Adrenal gland (tissue), 12 donors: ENCODE results near the gene PBX3. TPM values are rescaled to one million over a fixed set of nuclear protein-coding genes. Genes with fewer than 3 reads are reported as not detected.
A peak's percentile ranks its signal among the peaks of the same experiment; 100 is the strongest.

Source experiments
- DNase-seq, 7 donors: peaks; one replicate each; pipeline ENCODE4 v3.0.0-alpha.2; 2019 to 2020
- H3K27ac ChIP-seq, 5 donors: fragments of 200-600 bp; sonication (generic) in 4 of 5; 1 replicate in 3 of 5; 2 replicates in 2 of 5; pipeline versions ENCODE4 v1.5.1 to v1.8.0; 2016 to 2020; ENCODE audit warnings: mild to moderate bottlenecking in 1 of 5
- H3K27me3 ChIP-seq: fragments of 200-600 bp; 2 replicates; pipeline ENCODE4 v1.8.0; 2021
- H3K36me3 ChIP-seq, 2 donors: fragments of 200-600 bp; replicated peaks in 1 of 2; 1 replicate in 1 of 2; 2 replicates in 1 of 2; pipeline versions ENCODE4 v1.5.1 to v1.8.0; 2018 to 2022
- H3K4me1 ChIP-seq, 2 donors: fragments of 200-600 bp; replicated peaks in 1 of 2; 1 replicate in 1 of 2; 2 replicates in 1 of 2; pipeline versions ENCODE4 v1.5.1 to v1.8.0; 2018 to 2021
- H3K4me3 ChIP-seq, 4 donors: fragments of 200-600 bp; sonication (generic) in 3 of 4; one replicate each; pipeline ENCODE4 v1.5.1; 2016 to 2018
- H3K9me3 ChIP-seq, 3 donors: fragments of 200-600 bp; sonication (generic) in 1 of 3; replicated peaks in 1 of 3; 1 replicate in 2 of 3; 2 replicates in 1 of 3; pipeline versions ENCODE4 v1.5.1 to v1.8.0; 2016 to 2021
- CTCF ChIP-seq, 6 experiments: fragments of 450-650 bp in 4 of 6; fragments of 200-600 bp in 2 of 6; sonication (generic) in 1 of 6; IDR thresholded peaks; 1 replicate in 5 of 6; 2 replicates in 1 of 6; pipeline versions ENCODE4 v1.5.1 to v1.8.0; 2016 to 2021; ENCODE audit warnings: antibody characterized with exemption in 6 of 6, mild to moderate bottlenecking in 2 of 6, moderate library complexity in 1 of 6
- POLR2A ChIP-seq, 2 donors: fragments of 450-650 bp; IDR thresholded peaks; one replicate each; pipeline ENCODE4 v1.6.1; 2017; ENCODE audit warnings: antibody characterized with exemption in 2 of 2, mild to moderate bottlenecking in 2 of 2, moderate library complexity in 1 of 2
- whole genome bisulfite sequencing, 4 donors: extraction: QIAGEN DNeasy Blood & Tissue Kit in 2 of 4; methylation state at CpG; one replicate each; pipeline versions ENCODE4 v1.1.5 to v1.1.7; 2013 to 2017; 5-methylcytosine and 5-hydroxymethylcytosine counted together
- intact Hi-C, 2 donors: fragments of 100-400 bp; cut with DNase I; formaldehyde crosslinking; loops; one replicate each; pipeline versions ENCODE4 v1.14.1 to v1.15.0; 2022 to 2023
- polyA plus RNA-seq, 3 donors: library from polyadenylated mRNA; stranded (reverse); fragments of 200-250 nt in 2 of 3; fragments of 350-450 nt in 1 of 3; fragmentation: Illumina TruSeq in 1 of 3; extraction: RNeasy Lipid Tissue Mini Kit (QIAGEN cat#74804) in 1 of 3; gene quantifications; one replicate each; pipeline ENCODE4 v1.2.3, GENCODE V29; 2013 to 2014
- total RNA-seq, 9 donors: library from RNA; depleted of rRNA in 4 of 9; stranded (reverse); fragments of >200 nt in 4 of 9; fragments of 120-200 nt in 1 of 9; fragmentation: NEBNext Ultra II Directional in 1 of 9; extraction: Animal tissue kit (Norgen Biotek cat#: 25700) in 1 of 9; gene quantifications; one replicate each; pipeline versions ENCODE4 v1.1.0 to v1.2.4, GENCODE V29; 2013 to 2023
- donor health status: healthy with polysubstance abuse.
- donor health status: Bipolar disorder and iron deficiency.
- donor health status: DM: yes; HTN: yes; CAD: no.
- donor health status: DM: no; HTN: no; CAD: no.
- donor health status: DM: no; HTN: no; CAD: no.
- donor health status: DM: yes; HTN: yes; CAD: no.

PBX3 gene
- total and polyA plus RNA-seq, 12 donors: 18.3 to 231 (median 133) TPM

- Histone ChIP-seq H3K9me3 (peaks cover 0 to 4% (median 0%) of the 10 kb centered on the region in 3 donors), H3K27me3 (no peaks in the 10 kb centered on the region), H3K4me3 (no peak overlapping the region), H3K36me3 (no peaks in the 10 kb centered on the region), H3K27ac (no peak overlapping the region), H3K4me1 (no peaks in the 10 kb centered on the region)
- intact Hi-C loops: no loop called here
- no peak for DNase-seq
- no peak for TF ChIP-seq CTCF (IDR thresholded peaks at IDR 0.05)
- TF ChIP-seq POLR2A (IDR thresholded peaks at IDR 0.05): no peak
Measured at GRCh38 chr9:125977223-125977622, 230.1 kb downstream of the PBX3 start.

DNA sequence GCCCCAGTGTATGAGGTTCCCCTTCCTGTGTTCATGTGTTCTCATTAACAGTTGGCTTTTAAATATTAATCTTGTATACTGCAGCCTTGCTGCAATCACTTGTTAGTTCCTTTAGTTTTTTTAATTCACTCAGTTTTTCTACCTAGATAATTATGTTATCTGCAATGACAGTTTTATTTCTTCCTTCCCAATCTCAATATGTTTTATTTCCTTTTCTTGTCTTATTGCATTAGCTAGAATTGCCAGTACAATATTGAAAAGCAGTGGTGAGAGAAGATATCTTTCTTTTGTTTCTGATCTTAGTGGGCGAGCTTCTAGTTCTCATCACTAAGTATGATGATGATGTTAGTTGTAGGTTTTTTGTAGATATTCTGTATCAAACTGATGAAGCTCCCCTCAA lies 232.2 kb downstream of the PBX3 start:
- TF ChIP-seq CTCF (IDR thresholded peaks at IDR 0.05): no peak
- TF ChIP-seq POLR2A (IDR thresholded peaks at IDR 0.05): no peak
- 73 to 93% (median 85%) methylated on average over 1 of the region's 1 CpG for WGBS, 4 donors
- Histone ChIP-seq H3K9me3 (peaks cover 0 to 4% (median 0%) of the 10 kb centered on the region in 3 donors), H3K27ac (no peak overlapping the region), H3K4me3 (no peak overlapping the region), H3K27me3 (no peaks in the 10 kb centered on the region), H3K4me1 (no peaks in the 10 kb centered on the region), H3K36me3 (no peaks in the 10 kb centered on the region)
- intact Hi-C loops: no loop called here
- DNase-seq: no peak

DNA sequence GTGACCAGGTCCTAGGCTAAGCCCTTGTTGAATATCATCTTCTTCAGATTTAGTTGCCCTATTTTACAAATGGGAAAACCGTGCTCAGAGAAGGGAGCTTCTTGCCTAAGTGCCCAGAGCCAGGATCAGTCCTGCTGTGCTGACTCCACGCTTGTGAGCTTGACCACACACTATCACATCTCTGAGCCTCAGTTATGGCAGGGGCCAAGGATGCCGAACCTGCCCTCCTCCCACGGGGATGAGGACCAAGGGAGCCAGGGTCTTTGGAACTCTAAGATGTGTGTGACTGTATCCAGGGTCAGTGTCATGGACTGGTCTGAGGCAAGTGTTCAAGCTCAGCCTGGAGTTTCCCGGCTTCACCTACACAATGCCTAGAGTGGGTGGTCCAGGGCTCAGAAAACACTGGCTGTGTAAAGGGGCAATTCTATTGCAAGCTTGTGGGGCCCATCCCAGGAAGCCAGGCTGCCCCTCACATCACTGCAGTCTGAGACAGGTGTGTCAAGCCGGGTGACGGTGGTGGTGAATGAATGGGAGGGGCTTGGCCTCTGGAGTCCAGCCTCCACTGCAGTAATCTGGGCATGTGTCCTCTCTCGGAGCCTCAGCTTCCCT lies 235.7 kb downstream of the PBX3 start:
- WGBS, 4 donors: 59 to 87% (median 75%) methylated on average over 4 to 8 of the region's 8 CpGs
- Histone ChIP-seq H3K4me3 (no peak overlapping the region), H3K27ac (no peak overlapping the region), H3K9me3 (peaks cover 0 to 4% (median 0%) of the 10 kb centered on the region in 3 donors), H3K4me1 (no peaks in the 10 kb centered on the region), H3K36me3 (no peaks in the 10 kb centered on the region), H3K27me3 (no peaks in the 10 kb centered on the region)
- peak in 1 of 7 donors; percentile 5 for DNase-seq
- intact Hi-C loops: no loop called here
- TF ChIP-seq POLR2A (IDR thresholded peaks at IDR 0.05): no peak
- no peak for TF ChIP-seq CTCF (IDR thresholded peaks at IDR 0.05)

DNA sequence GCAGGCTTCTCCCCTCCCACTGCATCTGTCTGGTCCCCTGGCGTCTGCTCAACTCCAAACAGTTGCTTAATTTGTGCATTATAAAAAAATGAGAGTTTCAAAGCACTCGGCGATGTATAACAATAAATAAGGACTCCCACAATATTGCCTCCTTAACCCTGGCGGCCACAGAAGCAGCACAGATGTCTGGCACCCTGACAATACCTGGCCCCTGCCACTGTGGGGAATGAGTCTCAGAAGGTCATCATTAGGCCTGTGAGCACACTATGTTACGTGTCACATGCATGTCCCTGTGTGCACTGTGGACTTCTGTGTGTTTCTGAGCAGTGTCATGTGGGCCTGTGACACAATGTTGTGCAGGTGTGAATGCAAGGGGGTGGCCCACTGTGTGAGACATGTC lies 236.5 kb downstream of the PBX3 start:
- H3K4me3 ChIP-seq: no peak overlapping the region
- peaks cover 0 to 4% (median 0%) of the 10 kb centered on the region in 3 donors for H3K9me3 ChIP-seq
- intact Hi-C loops: no loop called here
- H3K4me1 ChIP-seq: no peaks in the 10 kb centered on the region
- no peak for TF ChIP-seq POLR2A (IDR thresholded peaks at IDR 0.05)
- TF ChIP-seq CTCF (IDR thresholded peaks at IDR 0.05): no peak
- H3K27ac ChIP-seq: no peak overlapping the region
- H3K27me3 ChIP-seq: no peaks in the 10 kb centered on the region
- DNase-seq: no peak
- H3K36me3 ChIP-seq: no peaks in the 10 kb centered on the region
- 68 to 93% (median 85%) methylated on average over 5 of the region's 5 CpGs for WGBS, 4 donors
